ENCODE results near the gene NFIX. TPM values are rescaled to one million over a fixed set of nuclear protein-coding genes. Genes with fewer than 3 reads are reported as not detected.
A peak's percentile ranks its signal among the peaks of the same experiment; 100 is the strongest.

Gene NFIX
- total RNA-seq, 8 experiments from 2014 or later = under 0.01 to 72.3 (median 6.4) TPM

- no peak overlapping the region for H3K27ac ChIP-seq
- WGBS, 10 experiments = 0 to 58% methylated on average over 1 to 4 of the region's 15 CpGs; no CpG with 5 or more reads in 8 of the 10 experiments
Measured at GRCh38 chr19:13057147-13057572, 61.9 kb downstream of the NFIX start.

GRCh38 chr19:13057744-13058143, 62.5 kb downstream of the NFIX start:
- Histone ChIP-seq H3K4me3 (no peak overlapping the region), H3K4me1 (replicated peaks in 1 of 2) (peaks cover 28 to 43% of the 10 kb centered on the region in 2 donors), H3K27ac (no peak overlapping the region)
- in situ Hi-C loops (cut with MboI; ENCODE audit: low pct_unique_long_range_greater_than_20kb in 2 of 9, low sequenced_read_pairs in 9 of 9, unreplicated experiment in 9 of 9) = no loop called here
- ATAC-seq (replicated peaks in 6 of 8) = no peak
- WGBS, 10 experiments = no CpG with 5 or more reads among the region's 2 CpGs

More at GRCh38 chr19:13057147-13057572, 61.9 kb downstream of the NFIX start:
- in situ Hi-C loops (cut with MboI; ENCODE audit: low pct_unique_long_range_greater_than_20kb in 2 of 9, low sequenced_read_pairs in 9 of 9, unreplicated experiment in 9 of 9) = no loop called here
- Histone ChIP-seq H3K4me3 (no peak overlapping the region), H3K4me1 (replicated peaks in 1 of 2) (peaks cover 28 to 45% of the 10 kb centered on the region in 2 donors)
- ATAC-seq (replicated peaks in 6 of 8) = no peak

- in situ Hi-C loops (cut with MboI; ENCODE audit: low pct_unique_long_range_greater_than_20kb in 2 of 9, low sequenced_read_pairs in 9 of 9, unreplicated experiment in 9 of 9) = no loop called here
- no peak overlapping the region for H3K4me3 ChIP-seq
- no peak for ATAC-seq (replicated peaks in 6 of 8)
- no peak overlapping the region for H3K27ac ChIP-seq
- 30 to 61% (median 40%) methylated on average over 1 to 9 of the region's 12 CpGs; no CpG with 5 or more reads in 5 of the 10 experiments for WGBS, 10 experiments
- peaks cover 23 to 32% of the 10 kb centered on the region in 2 donors for H3K4me1 ChIP-seq (replicated peaks in 1 of 2)
Measured at GRCh38 chr19:13058951-13059660, 63.8 kb downstream of the NFIX start.

- Histone ChIP-seq H3K4me3 (peak overlapping the region in 1 of 5 donors; percentile 36), H3K27ac (no peak overlapping the region), H3K4me1 (replicated peaks in 1 of 2) (peaks cover 13 to 19% of the 10 kb centered on the region in 2 donors)
- 0 to 37% (median 19%) methylated on average over 1 to 12 of the region's 19 CpGs; no CpG with 5 or more reads in 6 of the 10 experiments for WGBS, 10 experiments
- in situ Hi-C loops (cut with MboI; ENCODE audit: low pct_unique_long_range_greater_than_20kb in 2 of 9, low sequenced_read_pairs in 9 of 9, unreplicated experiment in 9 of 9) = no loop called here
- ATAC-seq (replicated peaks in 6 of 8) = peak in 7 of 8 experiments; percentile 2 to 34 (median 13)
Measured at GRCh38 chr19:13060233-13060963, 65.1 kb downstream of the NFIX start.

GRCh38 chr19:13060964-13061927, 66.0 kb downstream of the NFIX start:
- peak overlapping the region; percentile 21 to 36 (median 23) for H3K4me3 ChIP-seq
- no peak overlapping the region for H3K27ac ChIP-seq
- peaks cover 8 to 10% of the 10 kb centered on the region in 2 donors for H3K4me1 ChIP-seq (replicated peaks in 1 of 2)
- 0 to 20% (median 0%) methylated on average over 1 to 11 of the region's 40 CpGs; no CpG with 5 or more reads in 4 of the 10 experiments for WGBS, 10 experiments
- ATAC-seq (replicated peaks in 6 of 8) = peak; percentile 83 to 97 (median 95)
- in situ Hi-C loops (cut with MboI; ENCODE audit: low pct_unique_long_range_greater_than_20kb in 2 of 9, low sequenced_read_pairs in 9 of 9, unreplicated experiment in 9 of 9) = no loop called here

- Histone ChIP-seq H3K27ac (no peak overlapping the region), H3K4me3 (no peak overlapping the region), H3K4me1 (replicated peaks in 1 of 2) (peaks cover 8 to 9% of the 10 kb centered on the region in 2 donors)
- ATAC-seq (replicated peaks in 6 of 8) = no peak
- in situ Hi-C loops (cut with MboI; ENCODE audit: low pct_unique_long_range_greater_than_20kb in 2 of 9, low sequenced_read_pairs in 9 of 9, unreplicated experiment in 9 of 9) = no loop called here
Measured at GRCh38 chr19:13062317-13062716, 67.0 kb downstream of the NFIX start.

GRCh38 chr19:13063461-13064091, 68.3 kb downstream of the NFIX start:
- Histone ChIP-seq H3K27ac (no peak overlapping the region), H3K4me1 (replicated peaks in 1 of 2) (peaks cover 8 to 13% of the 10 kb centered on the region in 2 donors), H3K4me3 (no peak overlapping the region)
- no peak for ATAC-seq (replicated peaks in 6 of 8)
- 50 to 89% (median 62%) methylated on average over 2 to 4 of the region's 5 CpGs; no CpG with 5 or more reads in 2 of the 10 experiments for WGBS, 10 experiments
- in situ Hi-C loops (cut with MboI; ENCODE audit: low pct_unique_long_range_greater_than_20kb in 2 of 9, low sequenced_read_pairs in 9 of 9, unreplicated experiment in 9 of 9) = no loop called here

- Histone ChIP-seq H3K4me3 (no peak overlapping the region), H3K27ac (no peak overlapping the region), H3K4me1 (replicated peaks in 1 of 2) (peaks cover 8 to 13% of the 10 kb centered on the region in 2 donors)
- in situ Hi-C loops (cut with MboI; ENCODE audit: low pct_unique_long_range_greater_than_20kb in 2 of 9, low sequenced_read_pairs in 9 of 9, unreplicated experiment in 9 of 9) = no loop called here
- ATAC-seq (replicated peaks in 6 of 8) = no peak
- WGBS, 10 experiments = 20 to 42% methylated on average over 1 to 2 of the region's 6 CpGs; no CpG with 5 or more reads in 8 of the 10 experiments
Measured at GRCh38 chr19:13064092-13064489, 68.8 kb downstream of the NFIX start.

GRCh38 chr19:13066226-13066625, 71.0 kb downstream of the NFIX start:
- 17 to 100% (median 96%) methylated on average over 1 to 3 of the region's 5 CpGs; no CpG with 5 or more reads in 4 of the 10 experiments for WGBS, 10 experiments
- no peak for ATAC-seq (replicated peaks in 6 of 8)
- H3K4me3 ChIP-seq = no peak overlapping the region
- H3K27ac ChIP-seq = no peak overlapping the region
- in situ Hi-C loops (cut with MboI; ENCODE audit: low pct_unique_long_range_greater_than_20kb in 2 of 9, low sequenced_read_pairs in 9 of 9, unreplicated experiment in 9 of 9) = no loop called here
- H3K4me1 ChIP-seq (replicated peaks in 1 of 2) = peaks cover under 1 to 4% of the 10 kb centered on the region in 2 donors

- H3K27ac ChIP-seq = no peak overlapping the region
- WGBS, 10 experiments = 0 to 90% (median 70%) methylated on average over 1 to 6 of the region's 17 CpGs; no CpG with 5 or more reads in 4 of the 10 experiments
- ATAC-seq (replicated peaks in 6 of 8) = peak in 3 of 8 experiments; percentile 39 to 56 (median 49)
- H3K4me3 ChIP-seq = no peak overlapping the region
- in situ Hi-C loops (cut with MboI; ENCODE audit: low pct_unique_long_range_greater_than_20kb in 2 of 9, low sequenced_read_pairs in 9 of 9, unreplicated experiment in 9 of 9) = no loop called here
- peaks cover 0 to 4% of the 10 kb centered on the region in 2 donors for H3K4me1 ChIP-seq (replicated peaks in 1 of 2)
Measured at GRCh38 chr19:13066933-13067807, 71.9 kb downstream of the NFIX start.

GRCh38 chr19:13068085-13068846, 73.0 kb downstream of the NFIX start:
- Histone ChIP-seq H3K4me1 (replicated peaks in 1 of 2) (peaks cover 0 to 4% of the 10 kb centered on the region in 2 donors), H3K27ac (no peak overlapping the region), H3K4me3 (no peak overlapping the region)
- in situ Hi-C loops (cut with MboI; ENCODE audit: low pct_unique_long_range_greater_than_20kb in 2 of 9, low sequenced_read_pairs in 9 of 9, unreplicated experiment in 9 of 9) = no loop called here
- peak in 3 of 8 experiments; percentile 27 to 59 (median 52) for ATAC-seq (replicated peaks in 6 of 8)
- WGBS, 10 experiments = 40 to 100% (median 52%) methylated on average over 2 to 3 of the region's 6 CpGs; no CpG with 5 or more reads in 6 of the 10 experiments

All from motor neuron (in vitro differentiated cells).